ENCODE data around the gene KIAA0232.
"Not testable (repeated sequence)": the region's sequence is repeated elsewhere in the genome, so short reads cannot be mapped to it uniquely, and the experiment has no call there.

Gene KIAA0232

GRCh38 chr4:6754481-6755087 is 27.9 kb upstream of the KIAA0232 start:
- DNase-seq (ENCODE audit: low spot score), result no peak

GRCh38 chr4:6755088-6755753 is 27.3 kb upstream of the KIAA0232 start:
- DNase-seq (ENCODE audit: low spot score), result no peak

- not testable (repeated sequence) for DNase-seq (ENCODE audit: low spot score)
These were observed 26.2 kb upstream of the KIAA0232 start for GRCh38 chr4:6756345-6756744.

GRCh38 chr4:6758728-6759127 is 23.8 kb upstream of the KIAA0232 start:
- no peak for DNase-seq (ENCODE audit: low spot score)

GRCh38 chr4:6760865-6761264 is 21.7 kb upstream of the KIAA0232 start:
- DNase-seq (ENCODE audit: low spot score), result no peak

GRCh38 chr4:6761649-6762615 is 20.6 kb upstream of the KIAA0232 start:
- peak; percentile 44 for DNase-seq (ENCODE audit: low spot score)

- DNase-seq (ENCODE audit: low spot score), result no peak
These were observed 19.1 kb upstream of the KIAA0232 start for GRCh38 chr4:6763330-6763851.

GRCh38 chr4:6764976-6765620 is 17.4 kb upstream of the KIAA0232 start:
- DNase-seq (ENCODE audit: low spot score), result no peak

GRCh38 chr4:6765703-6766102 is 16.8 kb upstream of the KIAA0232 start:
- DNase-seq (ENCODE audit: low spot score), result no peak

GRCh38 chr4:6767386-6767747 is 15.2 kb upstream of the KIAA0232 start:
- DNase-seq (ENCODE audit: low spot score), result peak; percentile 67

- no peak for DNase-seq (ENCODE audit: low spot score)
These were observed 14.6 kb upstream of the KIAA0232 start for GRCh38 chr4:6767748-6768538.

GRCh38 chr4:6768539-6768905 is 14.0 kb upstream of the KIAA0232 start:
- peak; percentile 52 for DNase-seq (ENCODE audit: low spot score)

GRCh38 chr4:6769233-6769988 is 13.1 kb upstream of the KIAA0232 start:
- DNase-seq (ENCODE audit: low spot score), result no peak

GRCh38 chr4:6769989-6770420 is 12.5 kb upstream of the KIAA0232 start:
- no peak for DNase-seq (ENCODE audit: low spot score)

- DNase-seq (ENCODE audit: low spot score), result no peak
These were observed 11.8 kb upstream of the KIAA0232 start for GRCh38 chr4:6770581-6771228.

GRCh38 chr4:6771229-6771671 is 11.3 kb upstream of the KIAA0232 start:
- peak; percentile 76 for DNase-seq (ENCODE audit: low spot score)

GRCh38 chr4:6772223-6772928 is 10.2 kb upstream of the KIAA0232 start:
- peak; percentile 25 for DNase-seq (ENCODE audit: low spot score)

- DNase-seq (ENCODE audit: low spot score), result no peak
These were observed 9.4 kb upstream of the KIAA0232 start for GRCh38 chr4:6773106-6773505.
